Loucy (cell line): ENCODE results near the gene CDK5.

ENCODE experiments used
- H2AFZ ChIP-seq: fragments of 200-600 bp; sonication (generic); 2 replicates; pipeline ENCODE4 v1.6.0; 2016; ENCODE audit warnings: antibody characterized with exemption, mild to moderate bottlenecking, low read length, moderate library complexity
- H3F3A ChIP-seq: fragments of 200-600 bp; 2 replicates; pipeline ENCODE4 v1.6.0; 2016; ENCODE audit warnings: antibody characterized with exemption, low read depth, mild to moderate bottlenecking
- H3K27me3 ChIP-seq: fragments of 200-600 bp; sonication (generic); 2 replicates; pipeline ENCODE4 v1.6.1; 2014; ENCODE audit warnings: low read length, mild to moderate bottlenecking; ENCODE audit not compliant: insufficient read depth, poor library complexity, severe bottlenecking
- H3K36me3 ChIP-seq: fragments of 200-600 bp; sonication (generic); 2 replicates; pipeline ENCODE4 v1.6.1; 2016; ENCODE audit warnings: low read length; ENCODE audit not compliant: insufficient read depth
- H3K4me1 ChIP-seq: fragments of 200-600 bp; sonication (generic); 2 replicates; pipeline ENCODE4 v1.5.1; 2014; ENCODE audit warnings: low read length, mild to moderate bottlenecking; ENCODE audit not compliant: insufficient read depth, poor library complexity, severe bottlenecking
- H3K4me2 ChIP-seq: fragments of 200-600 bp; sonication (generic); 2 replicates; pipeline ENCODE4 v1.6.0; 2014; ENCODE audit warnings: antibody characterized with exemption, low read length, low read depth, mild to moderate bottlenecking; ENCODE audit not compliant: poor library complexity, severe bottlenecking
- H3K4me3 ChIP-seq: fragments of 200-600 bp; sonication (generic); 2 replicates; pipeline ENCODE4 v1.5.1; 2014; ENCODE audit warnings: low read length, mild to moderate bottlenecking, mixed read lengths; ENCODE audit not compliant: poor library complexity, severe bottlenecking
- H3K79me2 ChIP-seq: fragments of 200-600 bp; sonication (generic); 2 replicates; pipeline ENCODE4 v1.6.1; 2014; ENCODE audit warnings: low read length; ENCODE audit not compliant: insufficient read depth
- H3K9ac ChIP-seq: fragments of 200-600 bp; sonication (generic); 2 replicates; pipeline ENCODE4 v1.6.0; 2014; ENCODE audit warnings: mild to moderate bottlenecking, low read depth, low read length, moderate library complexity; ENCODE audit not compliant: poor library complexity, severe bottlenecking
- H3K9me2 ChIP-seq: fragments of 200-600 bp; sonication (generic); replicated peaks from 2 replicates; pipeline ENCODE4 v1.6.1; 2016; ENCODE audit warnings: low read depth, low read length, mixed read lengths
- H3K9me3 ChIP-seq: fragments of 200-600 bp; sonication (generic); 2 replicates; pipeline ENCODE4 v1.6.1; 2014; ENCODE audit warnings: mild to moderate bottlenecking, antibody characterized with exemption, low read length, low read depth; ENCODE audit not compliant: insufficient read depth
- H4K20me1 ChIP-seq: fragments of 200-600 bp; sonication (generic); 2 replicates; pipeline ENCODE4 v1.6.0; 2014; ENCODE audit warnings: antibody characterized with exemption, low read length, mild to moderate bottlenecking; ENCODE audit not compliant: insufficient read depth, poor library complexity, severe bottlenecking
- CTCF ChIP-seq: fragments of 200-600 bp; sonication (generic); conservative IDR thresholded peaks from 2 replicates; pipeline ENCODE4 v1.5.1; 2014; ENCODE audit warnings: mild to moderate bottlenecking, antibody characterized with exemption, low read length
- EZH2phosphoT487 ChIP-seq: fragments of 200-600 bp; IDR thresholded peaks from 2 replicates; pipeline ENCODE4 v1.6.1; 2018; ENCODE audit warnings: antibody characterized with exemption, mild to moderate bottlenecking, moderate library complexity, borderline replicate concordance

The CDK5 gene

GRCh38 chr7:151087245-151088018, 29.7 kb upstream of the CDK5 start:
- peaks cover 64% of the 10 kb centered on the region for H3K79me2 ChIP-seq
- peak overlapping the region; percentile 93 for H2AFZ ChIP-seq

GRCh38 chr7:151086802-151087244, 29.1 kb upstream of the CDK5 start:
- Histone ChIP-seq H2AFZ (peak overlapping the region; percentile 93), H3F3A (no peaks in the 10 kb centered on the region), H3K4me2 (peak overlapping the region; percentile 98), H3K27me3 (no peaks in the 10 kb centered on the region), H3K9me3 (no peaks in the 10 kb centered on the region), H3K9ac (peak overlapping the region; percentile 89), H3K79me2 (peaks cover 64% of the 10 kb centered on the region), H3K36me3 (no peaks in the 10 kb centered on the region), H3K9me2 (no peaks in the 10 kb centered on the region), H3K4me1 (peaks cover 44% of the 10 kb centered on the region), H3K4me3 (peak overlapping the region; percentile 94), H4K20me1 (peaks cover 37% of the 10 kb centered on the region)
- TF ChIP-seq EZH2phosphoT487 (no peak), CTCF (no peak)

More at GRCh38 chr7:151087245-151088018, 29.7 kb upstream of the CDK5 start:
- no peaks in the 10 kb centered on the region for H3K9me2 ChIP-seq
- H3K27me3 ChIP-seq: no peaks in the 10 kb centered on the region
- H3K36me3 ChIP-seq: no peaks in the 10 kb centered on the region
- H3K9ac ChIP-seq: peak overlapping the region; percentile 89
- TF ChIP-seq EZH2phosphoT487: no peak
- TF ChIP-seq CTCF: peak; percentile 42
- H4K20me1 ChIP-seq: peaks cover 43% of the 10 kb centered on the region
- H3K4me1 ChIP-seq: peaks cover 39% of the 10 kb centered on the region
- H3K4me2 ChIP-seq: peak overlapping the region; percentile 98
- H3K9me3 ChIP-seq: no peaks in the 10 kb centered on the region
- no peaks in the 10 kb centered on the region for H3F3A ChIP-seq
- peak overlapping the region; percentile 94 for H3K4me3 ChIP-seq

GRCh38 chr7:151085691-151086620, 28.3 kb upstream of the CDK5 start, which contains the start of gene AGAP3:
TSS of gene AGAP3 (plus strand) at chr7:151086475. CDS start at chr7:151086742, 267 bp downstream.
- Histone ChIP-seq H2AFZ (peak within 1 kb of the TSS; percentile 97), H3K79me2 (peaks cover 63% of the 10 kb centered on the region), H3K4me2 (peak within 1 kb of the TSS; percentile 98), H3K4me1 (peaks cover 45% of the 10 kb centered on the region), H4K20me1 (peaks cover 29% of the 10 kb centered on the region), H3K9me3 (no peaks in the 10 kb centered on the region), H3K9ac (peak within 1 kb of the TSS; percentile 89), H3K9me2 (no peaks in the 10 kb centered on the region), H3K36me3 (no peaks in the 10 kb centered on the region), H3K27me3 (no peaks in the 10 kb centered on the region), H3K4me3 (peak within 1 kb of the TSS; percentile 94), H3F3A (no peaks in the 10 kb centered on the region)
- no peak for TF ChIP-seq EZH2phosphoT487
- no peak for TF ChIP-seq CTCF
